Measurements from ENCODE around the gene PHF2.

PHF2 gene

DNA sequence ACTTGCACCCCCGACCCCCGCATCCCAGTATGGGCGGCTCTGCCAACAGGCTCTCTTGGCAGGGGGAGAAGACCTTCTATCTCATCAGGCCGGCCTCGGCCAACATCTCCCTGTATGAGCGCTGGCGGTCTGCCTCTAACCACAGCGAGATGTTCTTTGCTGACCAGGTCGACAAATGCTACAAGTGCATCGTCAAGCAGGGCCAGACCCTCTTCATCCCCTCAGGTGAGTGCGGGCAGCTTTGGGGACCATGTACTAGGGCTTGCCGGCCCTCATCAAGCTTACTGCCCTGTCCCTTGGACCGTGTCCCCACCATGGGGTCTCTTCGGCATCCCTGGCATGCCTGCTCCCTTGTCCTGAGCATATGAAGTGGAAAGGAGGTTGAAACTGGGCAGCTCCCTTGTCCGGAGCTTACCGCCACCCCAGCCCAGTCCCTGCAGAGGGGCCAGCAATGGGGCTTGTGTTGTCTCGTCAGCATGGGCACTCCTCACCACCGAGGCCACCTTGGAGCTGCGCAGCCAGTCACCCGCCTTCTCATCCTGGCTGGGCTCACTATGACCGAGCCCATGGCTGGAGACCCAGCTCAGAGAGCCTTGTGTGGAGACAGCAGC, 78.1 kb downstream of the PHF2 start:
- Histone ChIP-seq H3K9ac (no peak overlapping the region), H3K4me3 (no peak overlapping the region), H4K20me1 (no peaks in the 10 kb centered on the region), H3K36me3 (peaks cover 99% of the 10 kb centered on the region), H3K9me3 (no peaks in the 10 kb centered on the region), H3K27ac (no peak overlapping the region), H3K4me1 (no peaks in the 10 kb centered on the region), H3K27me3 (no peaks in the 10 kb centered on the region), H3K4me2 (no peak overlapping the region)
- no peak for TF ChIP-seq Cebpa-rat (IDR thresholded peaks at IDR 0.05)

DNA sequence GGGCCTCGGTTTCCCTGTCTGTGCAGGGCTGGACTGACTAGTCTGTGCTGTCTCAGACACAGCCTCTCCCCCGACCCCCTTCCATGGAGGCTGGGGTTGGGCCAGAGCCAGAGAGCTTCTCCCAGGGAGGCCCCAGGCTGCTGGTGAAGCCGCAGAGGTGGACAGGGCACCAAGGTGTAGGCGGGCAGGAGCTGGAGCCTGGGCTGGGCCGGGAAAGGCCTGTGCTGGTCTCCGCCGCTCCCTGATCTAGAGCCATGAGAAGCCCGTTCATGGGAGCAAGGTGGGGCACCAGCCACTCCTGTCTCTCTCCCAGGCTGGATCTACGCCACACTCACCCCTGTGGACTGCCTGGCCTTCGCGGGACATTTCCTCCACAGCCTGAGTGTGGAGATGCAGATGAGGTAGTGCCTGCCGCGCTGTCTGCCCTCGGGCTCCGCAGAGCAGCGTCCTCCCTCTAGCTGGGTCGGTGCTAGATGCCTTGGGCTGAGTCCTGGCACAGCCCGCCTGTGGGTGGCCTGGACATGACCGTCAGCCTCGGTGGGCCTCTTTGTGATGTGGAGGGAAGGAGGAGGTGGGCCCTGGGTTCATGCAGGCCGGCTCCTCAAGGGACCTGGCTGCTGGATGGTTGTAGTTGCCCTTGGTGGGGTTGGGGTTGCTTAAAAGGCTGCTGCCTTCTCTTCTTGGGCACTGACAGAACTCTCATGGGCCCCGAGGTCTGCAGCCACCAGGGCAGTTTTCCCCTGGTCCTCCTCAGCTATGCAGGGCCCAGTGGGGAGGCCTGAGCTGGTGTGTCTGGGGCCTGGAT, 79.4 kb downstream of the PHF2 start:
- TF ChIP-seq Cebpa-rat (IDR thresholded peaks at IDR 0.05): no peak
- no peaks in the 10 kb centered on the region for H3K27me3 ChIP-seq
- no peak overlapping the region for H3K4me2 ChIP-seq
- no peaks in the 10 kb centered on the region for H3K4me1 ChIP-seq
- H3K4me3 ChIP-seq: no peak overlapping the region
- H3K27ac ChIP-seq: no peak overlapping the region
- H4K20me1 ChIP-seq: no peaks in the 10 kb centered on the region
- H3K36me3 ChIP-seq: peaks cover 98% of the 10 kb centered on the region
- 0 out of 2 replicates have a peak, but pooled peaks cover 3% of the 10 kb centered on the region for H3K9me3 ChIP-seq
- no peak overlapping the region for H3K9ac ChIP-seq

DNA sequence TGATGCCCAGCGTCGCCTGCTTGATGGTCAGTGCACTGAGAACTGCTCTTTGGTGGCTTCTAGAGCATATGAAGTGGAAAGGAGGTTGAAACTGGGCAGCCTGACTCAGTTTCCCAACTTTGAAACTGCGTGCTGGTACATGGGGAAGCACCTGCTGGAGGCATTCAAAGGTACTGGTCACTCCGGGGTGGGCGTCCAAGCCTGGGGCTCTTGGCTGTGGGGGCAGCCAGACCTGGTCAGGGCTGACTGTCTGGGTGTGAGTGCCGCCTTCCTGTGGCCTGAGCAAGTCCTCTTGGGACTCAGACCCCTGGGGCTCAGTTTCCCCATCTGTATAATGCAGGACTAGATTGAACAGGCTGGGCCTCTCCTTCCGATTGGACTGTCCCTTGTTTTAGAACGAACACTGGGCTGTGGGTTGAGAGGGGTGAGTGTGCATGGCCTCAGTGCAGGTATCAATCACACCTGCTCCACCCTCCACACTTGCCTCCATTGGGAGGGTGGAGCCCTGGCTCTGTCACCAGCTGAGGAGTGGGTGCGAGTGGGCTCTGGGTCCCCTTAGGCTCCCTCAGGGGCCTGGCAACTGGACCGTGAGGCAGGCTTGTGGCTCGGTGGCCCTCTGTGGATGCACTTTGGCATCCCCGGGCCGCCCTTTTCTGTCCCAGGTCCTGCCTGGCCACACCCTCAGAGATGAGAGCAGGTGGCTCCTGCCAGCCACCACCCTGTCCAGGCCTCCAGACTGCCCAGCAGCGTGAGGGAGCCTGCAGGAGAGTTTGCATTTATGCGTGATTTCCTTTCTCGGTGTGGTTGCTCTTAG, 80.2 kb downstream of the PHF2 start:
- H3K4me1 ChIP-seq: no peaks in the 10 kb centered on the region
- H3K4me2 ChIP-seq: no peak overlapping the region
- no peak overlapping the region for H3K9ac ChIP-seq
- 0 out of 2 replicates have a peak, but pooled peaks cover 3% of the 10 kb centered on the region for H3K9me3 ChIP-seq
- peaks cover 98% of the 10 kb centered on the region for H3K36me3 ChIP-seq
- H3K27ac ChIP-seq: no peak overlapping the region
- no peaks in the 10 kb centered on the region for H3K27me3 ChIP-seq
- H3K4me3 ChIP-seq: no peak overlapping the region
- H4K20me1 ChIP-seq: no peaks in the 10 kb centered on the region
- TF ChIP-seq Cebpa-rat (IDR thresholded peaks at IDR 0.05): no peak

DNA sequence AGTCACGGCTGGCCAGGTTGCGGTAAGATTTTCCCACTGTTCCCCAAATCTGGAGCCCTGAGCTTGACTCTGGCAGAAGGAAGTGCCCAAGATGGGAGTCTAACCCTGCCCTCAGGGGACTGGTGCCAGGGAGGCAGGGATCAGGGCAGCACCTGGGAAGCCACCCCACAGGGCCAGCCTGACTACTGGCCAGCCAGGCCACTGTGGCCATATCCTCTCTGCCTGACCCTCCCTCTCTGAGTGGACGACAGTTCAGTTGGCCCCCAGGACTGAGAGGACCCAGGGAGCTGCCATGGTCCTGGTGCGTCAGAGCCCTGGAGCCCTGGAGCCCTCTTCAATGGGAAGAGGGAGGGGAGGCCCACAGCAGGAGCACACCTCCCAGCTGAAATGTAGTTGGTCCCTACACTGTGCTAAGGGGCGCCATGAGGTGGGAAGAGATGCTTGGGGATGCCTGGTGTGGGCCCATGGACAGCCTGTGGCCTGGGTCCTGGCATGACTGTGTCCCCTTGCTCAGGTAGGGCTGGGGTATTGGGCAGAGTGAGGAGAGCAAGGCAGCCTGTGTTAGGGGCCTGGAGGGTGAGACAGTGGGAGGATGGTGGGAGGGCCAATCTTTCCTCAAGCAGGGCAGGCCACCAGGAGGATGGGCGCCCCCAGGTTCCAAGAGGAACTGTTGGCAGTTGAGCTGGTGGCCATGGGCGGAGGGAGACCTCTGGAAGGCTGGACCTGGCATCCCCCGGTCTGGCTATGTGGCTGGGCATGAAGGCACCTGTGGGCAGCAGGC, 81.1 kb downstream of the PHF2 start:
- Histone ChIP-seq H3K4me2 (no peak overlapping the region), H3K4me1 (no peaks in the 10 kb centered on the region), H3K9ac (no peak overlapping the region), H3K4me3 (no peak overlapping the region), H3K27me3 (no peaks in the 10 kb centered on the region), H3K9me3 (0 out of 2 replicates have a peak, but pooled peaks cover 3% of the 10 kb centered on the region), H3K27ac (no peak overlapping the region), H3K36me3 (peaks cover 98% of the 10 kb centered on the region), H4K20me1 (no peaks in the 10 kb centered on the region)
- TF ChIP-seq Cebpa-rat (IDR thresholded peaks at IDR 0.05): no peak

DNA sequence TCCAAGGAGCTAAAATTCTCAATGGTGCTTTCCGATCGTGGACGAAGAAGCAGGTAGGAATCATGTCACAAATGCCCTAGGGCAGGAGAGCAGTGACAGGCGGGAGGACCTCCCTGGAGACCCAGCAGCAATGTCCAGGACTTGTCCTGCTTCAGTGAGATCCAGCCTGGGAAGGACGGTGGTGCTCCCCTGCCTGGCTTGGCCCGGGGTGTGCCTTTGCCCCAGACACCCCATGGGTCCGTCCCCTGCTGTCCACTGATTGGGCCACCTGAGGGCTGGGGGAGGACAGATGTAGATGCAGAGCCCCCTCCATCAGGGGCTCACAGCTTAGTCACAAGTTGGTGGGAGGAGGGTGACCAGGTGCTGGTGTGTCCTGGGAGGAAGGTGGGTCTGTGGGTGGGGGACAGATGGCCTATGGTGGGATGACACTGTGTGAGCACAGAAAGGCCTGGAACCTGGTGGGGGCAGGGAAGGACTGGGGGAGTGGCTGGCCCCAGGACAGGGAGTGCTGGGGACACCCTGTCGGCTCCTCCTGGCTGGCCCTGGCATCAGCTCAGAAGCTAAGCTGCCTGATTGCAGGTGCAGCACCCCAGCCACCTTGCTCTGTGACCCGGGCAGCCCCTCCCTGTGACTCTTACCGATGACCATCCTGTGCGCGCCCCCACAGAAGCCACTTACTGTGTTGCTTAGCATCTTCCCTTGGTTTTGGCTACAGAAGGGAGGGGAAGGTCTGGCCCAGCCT, 82.0 kb downstream of the PHF2 start:
- Histone ChIP-seq H3K36me3 (peaks cover 98% of the 10 kb centered on the region), H4K20me1 (no peaks in the 10 kb centered on the region), H3K4me1 (no peaks in the 10 kb centered on the region), H3K4me3 (no peak overlapping the region), H3K9me3 (0 out of 2 replicates have a peak, but pooled peaks cover 3% of the 10 kb centered on the region), H3K9ac (no peak overlapping the region), H3K27ac (no peak overlapping the region), H3K27me3 (no peaks in the 10 kb centered on the region), H3K4me2 (no peak overlapping the region)
- TF ChIP-seq Cebpa-rat (IDR thresholded peaks at IDR 0.05): no peak

DNA sequence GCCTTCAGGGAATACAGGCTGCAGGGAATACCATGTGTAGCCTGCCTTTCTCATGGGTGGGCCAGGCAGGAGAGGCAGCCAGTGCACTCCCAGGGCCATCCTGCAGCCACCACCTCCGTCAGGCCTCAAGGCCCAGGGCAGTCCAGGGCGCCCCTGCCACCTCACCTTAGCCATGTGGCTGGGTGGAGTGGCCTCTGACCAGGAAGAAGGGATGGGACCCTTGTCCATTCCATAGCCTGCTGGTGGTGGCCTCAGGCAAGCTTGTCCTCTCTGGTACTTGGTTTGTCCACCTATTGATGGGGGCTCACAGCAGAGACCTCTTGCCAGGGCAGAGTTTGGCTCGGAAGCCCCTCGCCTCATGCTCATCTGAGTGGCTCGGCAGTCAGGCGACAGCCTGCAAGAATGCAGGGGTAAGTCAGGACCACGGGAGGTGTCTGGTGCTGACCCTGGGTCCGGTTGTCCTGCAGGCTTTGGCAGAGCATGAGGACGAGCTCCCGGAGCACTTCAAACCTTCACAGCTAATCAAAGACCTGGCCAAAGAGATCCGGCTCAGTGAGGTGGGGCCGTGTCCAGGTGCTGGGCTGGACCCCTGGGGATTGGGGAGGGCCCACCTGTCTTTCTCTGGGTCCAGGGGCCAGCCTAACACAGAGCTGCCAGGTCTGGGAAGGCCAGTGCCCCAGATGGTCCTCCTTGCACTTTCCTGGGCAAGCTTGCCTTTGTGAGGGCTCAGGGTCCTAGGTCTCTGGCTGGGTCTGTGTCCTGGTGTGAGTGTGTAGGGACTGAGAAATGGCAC, 82.9 kb downstream of the PHF2 start:
- no peaks in the 10 kb centered on the region for H3K4me1 ChIP-seq

DNA sequence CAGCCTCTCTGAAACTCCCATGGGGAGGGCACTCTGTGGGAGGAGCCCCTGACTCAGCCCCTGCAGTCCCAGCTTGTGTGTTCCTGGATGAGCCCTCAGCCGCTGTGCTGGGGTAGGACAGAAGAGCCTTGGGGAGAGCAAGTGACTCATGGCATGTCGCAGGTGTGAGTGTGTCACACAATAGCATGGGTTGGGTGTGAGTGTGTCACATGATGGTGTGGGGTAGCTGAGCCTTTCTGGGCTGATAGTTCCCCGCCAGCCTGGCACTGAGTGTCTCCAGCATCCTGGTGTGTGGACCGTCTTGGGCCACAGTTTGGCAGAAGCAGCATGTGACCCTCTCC, 83.4 kb downstream of the PHF2 start:
- Histone ChIP-seq H3K9ac (no peak overlapping the region), H3K27me3 (no peaks in the 10 kb centered on the region)

More for the DNA sequence above, 82.9 kb downstream of the PHF2 start:
- no peak for TF ChIP-seq Cebpa-rat (IDR thresholded peaks at IDR 0.05)
- Histone ChIP-seq H3K4me3 (no peak overlapping the region), H3K9ac (no peak overlapping the region), H3K4me2 (no peak overlapping the region), H3K27ac (no peak overlapping the region), H3K9me3 (0 out of 2 replicates have a peak, but pooled peaks cover 3% of the 10 kb centered on the region), H4K20me1 (no peaks in the 10 kb centered on the region), H3K27me3 (no peaks in the 10 kb centered on the region), H3K36me3 (peaks cover 98% of the 10 kb centered on the region)

DNA sequence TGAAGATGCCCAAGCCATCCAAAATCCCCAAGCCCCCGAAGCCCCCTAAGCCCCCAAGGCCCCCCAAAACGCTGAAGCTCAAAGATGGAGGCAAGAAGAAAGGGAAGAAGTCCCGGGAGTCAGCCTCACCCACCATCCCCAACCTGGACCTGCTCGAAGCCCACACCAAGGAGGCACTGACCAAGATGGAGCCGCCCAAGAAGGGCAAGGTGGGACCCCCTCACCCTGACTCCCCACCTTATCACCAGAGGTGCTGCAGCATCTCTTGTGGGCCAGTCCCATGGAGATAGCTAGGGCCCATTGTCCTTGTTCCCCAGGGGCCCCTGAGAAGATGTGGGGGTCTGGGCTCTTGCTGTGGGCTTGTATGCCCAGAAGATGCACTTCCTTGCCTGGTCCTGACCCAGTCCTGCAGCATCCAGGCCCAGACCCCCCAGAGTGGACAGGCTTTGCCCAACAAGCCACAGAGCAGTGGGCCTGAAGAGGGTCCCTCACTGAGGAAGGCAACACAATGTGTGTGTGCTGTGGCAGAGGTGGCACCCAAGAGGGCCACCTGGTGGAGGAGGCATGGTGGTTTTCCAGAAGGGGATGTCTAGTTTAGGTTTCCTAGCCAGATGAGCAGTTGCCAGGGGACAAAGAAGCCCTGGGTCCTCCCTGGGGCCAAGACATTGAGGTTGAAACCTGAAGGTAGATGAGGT, 84.1 kb downstream of the PHF2 start:
- Histone ChIP-seq H3K9ac (no peak overlapping the region), H3K9me3 (0 out of 2 replicates have a peak, but pooled peaks cover 3% of the 10 kb centered on the region), H3K27me3 (no peaks in the 10 kb centered on the region), H3K4me3 (no peak overlapping the region), H3K4me2 (no peak overlapping the region), H3K36me3 (peaks cover 99% of the 10 kb centered on the region), H3K4me1 (0 out of 2 replicates have a peak, but pooled peaks cover 3% of the 10 kb centered on the region), H4K20me1 (no peaks in the 10 kb centered on the region), H3K27ac (no peak overlapping the region)
- TF ChIP-seq Cebpa-rat (IDR thresholded peaks at IDR 0.05): no peak

More for the DNA sequence above, 83.4 kb downstream of the PHF2 start:
- Histone ChIP-seq H4K20me1 (no peaks in the 10 kb centered on the region), H3K36me3 (peaks cover 98% of the 10 kb centered on the region), H3K27ac (no peak overlapping the region), H3K4me3 (no peak overlapping the region), H3K4me2 (no peak overlapping the region), H3K4me1 (no peaks in the 10 kb centered on the region), H3K9me3 (0 out of 2 replicates have a peak, but pooled peaks cover 3% of the 10 kb centered on the region)
- TF ChIP-seq Cebpa-rat (IDR thresholded peaks at IDR 0.05): no peak

Data from BLaER1 (cell line).